GM18511 (cell line): Measurements from ENCODE around the gene AUH.

Experiments used
- ATAC-seq: cut with Tn5 transposase; IDR thresholded peaks from one replicate; pipeline ENCODE4 v1.9.1; 2021; ENCODE audit warnings: mild to moderate bottlenecking, moderate library complexity; ENCODE audit not compliant: unreplicated experiment

Gene AUH

DNA sequence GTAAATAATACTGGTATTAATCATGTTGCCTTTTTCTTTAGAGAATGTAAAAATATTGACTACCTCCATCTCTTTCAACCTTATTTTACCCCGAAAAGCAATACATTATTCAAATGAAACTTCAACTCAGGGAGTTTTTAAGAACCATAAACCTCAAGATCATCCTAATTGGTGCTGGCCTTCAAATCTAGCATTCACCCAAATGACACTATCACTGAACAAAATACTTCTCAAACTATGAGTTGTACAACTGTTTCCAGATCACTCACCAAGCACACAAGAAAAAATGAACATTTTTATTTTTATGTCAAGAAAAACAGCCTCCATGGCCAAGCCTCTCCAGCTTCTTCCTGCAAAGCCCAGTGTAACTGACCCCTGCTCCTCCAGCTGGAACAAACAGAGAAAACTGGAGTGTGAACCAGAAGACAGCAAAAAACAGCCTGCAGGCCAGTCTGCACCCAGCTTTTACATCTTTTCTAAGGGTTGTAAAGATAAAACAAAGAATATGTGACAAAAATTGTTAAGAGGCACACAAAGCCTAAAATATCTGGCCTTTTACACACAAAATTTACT, 21.2 kb downstream of the AUH start:
- no peak for ATAC-seq

DNA sequence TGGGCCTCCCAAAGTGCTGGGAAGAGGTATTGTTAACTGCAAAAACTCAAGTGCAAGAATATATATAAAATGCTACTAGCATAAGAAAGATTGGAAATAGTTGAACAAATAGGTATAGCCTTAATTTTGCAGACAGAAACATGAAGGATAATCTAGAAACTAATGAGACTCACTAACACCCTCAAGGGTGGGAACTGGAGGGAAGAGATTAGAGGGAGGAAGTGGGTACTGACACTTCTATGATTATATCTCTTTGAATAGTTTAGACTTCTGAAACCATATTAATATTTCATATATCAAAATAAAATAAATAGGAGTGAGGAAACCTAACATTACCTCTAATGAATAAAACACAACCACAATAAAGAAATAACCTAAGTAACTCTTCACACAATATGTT, 23.0 kb downstream of the AUH start:
- no peak for ATAC-seq

DNA sequence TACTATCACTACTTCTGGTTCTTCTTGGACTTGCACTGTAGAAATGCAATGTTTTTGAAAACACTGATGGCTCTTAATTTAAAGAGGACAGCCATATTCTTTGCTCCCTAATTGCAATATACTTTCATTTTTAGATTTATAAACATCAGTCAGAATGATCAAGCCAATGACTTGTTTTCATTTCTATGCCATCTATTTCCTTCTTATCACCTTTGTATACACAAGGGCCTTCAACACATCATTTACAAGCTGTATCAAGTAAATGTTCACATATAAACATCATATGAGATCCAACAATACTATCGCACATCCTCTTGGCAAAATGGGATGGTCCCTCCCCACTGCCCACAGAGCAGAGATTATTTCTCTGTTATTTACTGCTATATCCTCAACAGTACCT, 24.9 kb downstream of the AUH start:
- no peak for ATAC-seq

DNA sequence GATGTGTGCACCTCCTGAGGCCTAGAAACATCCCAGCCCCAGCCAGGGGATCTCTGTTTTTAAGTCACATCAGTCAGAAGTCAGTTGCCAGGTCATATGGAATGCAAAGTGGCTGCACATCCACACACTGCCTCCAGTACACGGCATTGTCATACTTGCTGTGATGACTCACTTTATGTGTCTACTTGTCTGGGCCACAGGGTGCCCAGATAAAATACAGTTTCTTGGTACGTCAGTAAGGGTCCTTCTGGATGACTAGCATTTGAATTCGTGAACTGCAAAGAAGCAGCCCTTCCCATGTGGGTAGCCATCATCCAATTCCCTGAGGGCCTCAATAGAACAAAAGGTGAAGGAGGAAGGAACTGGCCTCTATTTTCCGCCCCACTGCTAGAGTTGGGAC, 27.7 kb downstream of the AUH start:
- ATAC-seq = no peak

DNA sequence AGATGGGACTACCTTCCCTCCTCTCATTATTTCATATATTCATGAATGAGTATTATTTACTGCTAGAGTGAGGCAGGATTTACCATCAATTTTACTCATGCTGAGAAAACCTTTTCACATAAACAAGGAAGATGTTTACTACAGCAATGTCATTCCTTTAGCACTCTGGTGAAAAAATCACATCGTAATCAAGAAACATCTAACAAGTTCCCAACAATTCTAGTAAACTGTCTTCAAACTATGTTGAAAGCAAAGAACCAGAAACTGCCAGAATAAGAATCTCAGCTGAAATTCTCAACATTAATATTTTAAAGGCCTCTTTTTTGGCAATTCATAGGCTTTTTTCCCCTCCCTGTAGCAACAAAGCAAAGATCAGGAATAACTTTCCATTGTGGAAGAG, 28.2 kb downstream of the AUH start:
- ATAC-seq = no peak

DNA sequence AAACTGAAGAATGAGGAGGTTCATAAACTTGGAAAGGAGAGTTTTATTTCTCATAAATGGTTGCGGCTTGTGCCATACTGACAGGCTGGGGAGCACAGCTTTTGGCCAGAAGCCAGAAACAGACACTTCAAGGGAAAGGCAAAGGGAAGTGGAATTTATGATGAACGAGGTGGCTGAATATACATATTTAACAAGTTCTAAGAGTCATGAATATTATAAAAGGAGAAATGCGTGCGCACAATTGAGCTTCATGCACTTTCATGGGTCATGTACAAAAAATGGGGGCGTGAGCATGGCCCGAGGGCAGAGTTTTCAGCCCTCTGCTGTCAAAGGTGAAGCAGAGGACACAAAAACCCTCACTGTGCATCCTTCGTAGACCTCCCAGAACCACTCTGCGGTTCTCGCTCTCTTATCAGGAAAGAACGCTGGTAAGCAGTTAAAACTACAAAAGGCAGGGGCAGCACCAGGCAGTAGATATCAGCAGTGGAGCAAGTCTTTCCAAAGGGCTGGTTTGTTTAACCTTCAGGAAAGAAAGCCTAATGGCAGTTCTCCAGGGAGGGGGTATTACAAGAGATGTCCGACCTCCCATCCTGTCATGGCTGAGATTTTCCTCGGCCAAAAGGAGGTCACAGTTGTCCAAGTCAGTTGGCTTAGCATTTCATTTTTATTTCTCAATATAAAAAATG, 29.0 kb downstream of the AUH start:
- ATAC-seq = no peak

DNA sequence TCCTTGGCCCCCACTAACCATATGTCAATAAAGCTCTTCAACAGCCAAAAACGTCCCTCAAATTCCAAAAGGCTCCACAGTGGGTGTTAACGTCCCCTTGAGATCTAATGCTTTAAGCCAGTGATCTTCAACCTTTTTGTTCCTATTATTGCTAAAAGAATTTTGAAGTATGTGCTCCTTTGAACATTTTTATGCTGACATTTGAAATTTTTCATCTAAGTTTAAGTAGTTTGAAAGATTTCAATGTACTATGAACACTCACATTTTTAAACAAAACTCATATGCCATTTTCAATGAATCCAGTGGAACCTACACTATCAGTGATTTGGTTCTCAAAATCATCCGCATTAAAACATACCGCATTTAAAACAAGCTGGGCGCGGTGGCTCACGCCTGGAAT, 29.9 kb downstream of the AUH start:
- no peak for ATAC-seq

DNA sequence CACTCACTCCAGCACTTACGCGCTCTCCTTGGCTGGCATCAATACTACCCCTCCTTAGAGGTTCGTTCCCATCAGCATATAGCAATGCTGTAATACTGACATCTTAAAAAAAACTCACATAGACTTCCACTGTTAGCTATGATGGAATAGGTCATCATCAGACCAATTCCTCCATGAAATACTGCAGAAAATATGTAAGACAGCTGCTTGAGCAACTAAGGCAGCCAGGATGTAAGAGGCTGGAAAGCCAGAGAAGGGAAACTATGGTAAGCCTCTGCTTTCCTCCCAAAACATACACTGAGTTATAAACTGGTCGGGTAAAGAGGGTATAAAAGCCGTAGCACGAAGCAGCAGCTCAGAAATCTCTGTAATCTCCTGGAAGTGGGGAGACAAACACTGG, 33.5 kb downstream of the AUH start:
- ATAC-seq = no peak

DNA sequence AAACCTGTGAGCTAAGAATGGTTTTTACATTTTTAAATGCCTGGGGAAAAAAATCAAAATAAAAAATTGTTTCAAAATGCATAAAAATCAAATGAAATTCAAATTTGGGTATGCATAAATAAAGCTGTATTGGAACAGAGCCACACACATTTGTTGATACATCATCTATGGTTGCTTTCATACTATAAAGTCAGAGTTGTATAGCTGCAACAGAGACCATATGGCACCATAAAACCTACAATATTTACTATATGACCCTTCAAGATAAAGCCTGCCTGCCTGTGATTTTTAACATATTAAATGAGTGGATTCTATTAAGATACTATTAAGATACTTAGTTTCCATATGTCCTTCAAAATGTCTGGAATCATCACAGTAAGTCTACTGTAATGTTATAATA, 40.0 kb downstream of the AUH start:
- ATAC-seq = no peak

DNA sequence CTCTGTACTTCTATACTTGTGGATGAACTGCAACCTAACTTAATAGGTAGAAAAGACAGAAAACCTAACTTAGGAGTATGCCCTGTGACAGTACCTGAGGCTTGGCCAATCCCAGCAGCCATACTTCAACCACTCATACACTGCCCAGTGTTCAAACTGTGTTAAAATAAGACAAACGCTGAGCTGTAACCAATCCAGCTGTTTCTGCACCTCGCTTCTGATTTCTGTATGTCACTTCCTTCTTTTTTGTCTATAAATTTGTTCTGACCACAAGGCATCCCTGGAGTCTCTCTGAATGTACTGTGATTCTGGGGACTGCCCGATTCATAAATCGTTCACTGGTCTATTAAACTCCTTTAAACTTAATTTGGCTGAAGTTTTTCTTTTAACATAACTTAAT, 41.4 kb downstream of the AUH start:
- ATAC-seq = no peak

DNA sequence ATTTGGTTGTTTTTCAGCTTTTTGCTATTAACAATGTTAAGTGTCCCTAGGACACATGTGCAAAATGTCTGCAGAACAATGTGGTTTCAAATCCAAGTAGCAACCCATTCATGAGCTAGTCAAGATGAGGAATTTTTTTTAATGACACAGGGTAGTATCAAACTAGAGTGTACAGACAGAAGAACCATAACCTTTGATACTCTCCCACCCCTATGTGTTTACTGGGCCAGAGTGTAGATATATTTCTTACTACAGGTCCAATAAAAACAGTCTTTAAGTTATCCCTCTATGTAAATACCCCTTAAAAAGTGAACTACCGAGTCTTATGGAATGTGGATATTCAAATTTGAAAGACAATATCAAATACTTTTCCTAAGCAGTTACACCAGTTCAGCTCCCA, 45.6 kb downstream of the AUH start:
- no peak for ATAC-seq

DNA sequence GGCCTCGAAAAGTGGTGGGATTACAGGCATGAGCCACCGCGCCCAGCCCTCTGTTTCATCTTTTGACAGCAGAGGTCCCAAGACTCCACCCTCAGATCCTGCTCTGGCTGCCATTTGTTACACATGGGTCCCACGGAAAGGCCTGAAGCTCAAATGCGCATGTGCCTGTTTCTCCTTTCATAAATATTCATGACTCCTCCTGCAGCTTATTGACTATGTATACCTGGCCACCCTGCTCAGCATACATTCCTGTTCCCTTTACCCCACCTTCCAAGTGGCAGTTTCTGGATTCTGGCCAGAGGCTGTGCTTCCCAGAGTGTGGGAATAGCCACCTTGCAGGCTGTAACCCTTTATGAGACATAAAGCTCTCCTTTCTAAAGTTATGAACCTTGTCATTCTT, 46.5 kb downstream of the AUH start:
- ATAC-seq = no peak

DNA sequence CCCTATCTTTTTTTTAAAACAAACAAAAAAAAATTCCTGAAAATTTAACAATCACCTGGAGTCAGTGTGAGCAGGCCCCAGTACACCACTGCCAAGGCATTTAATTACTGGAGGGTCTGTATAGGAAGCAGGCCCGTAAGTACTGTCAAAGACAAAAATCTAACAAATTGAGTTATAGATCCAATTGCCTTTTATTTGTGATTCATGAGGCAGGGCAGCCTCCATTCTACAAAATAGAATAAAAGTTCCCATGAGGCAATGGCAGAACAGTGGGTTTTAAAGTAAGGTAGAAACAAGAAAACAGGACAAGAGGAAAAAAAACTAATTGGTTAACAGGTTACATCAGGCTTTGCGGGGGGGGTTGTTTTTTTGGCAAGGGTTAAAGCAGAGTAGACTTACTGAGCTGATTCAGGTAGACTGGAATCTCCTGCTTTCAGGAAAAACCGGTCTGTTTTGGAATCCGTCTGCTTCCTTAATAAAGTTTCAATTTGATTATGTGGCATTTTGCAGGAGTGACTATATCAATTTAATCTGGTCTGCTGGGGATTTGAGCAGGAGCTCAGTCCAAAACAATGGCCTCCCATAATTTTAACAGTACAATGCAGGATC, 48.9 kb downstream of the AUH start:
- no peak for ATAC-seq

DNA sequence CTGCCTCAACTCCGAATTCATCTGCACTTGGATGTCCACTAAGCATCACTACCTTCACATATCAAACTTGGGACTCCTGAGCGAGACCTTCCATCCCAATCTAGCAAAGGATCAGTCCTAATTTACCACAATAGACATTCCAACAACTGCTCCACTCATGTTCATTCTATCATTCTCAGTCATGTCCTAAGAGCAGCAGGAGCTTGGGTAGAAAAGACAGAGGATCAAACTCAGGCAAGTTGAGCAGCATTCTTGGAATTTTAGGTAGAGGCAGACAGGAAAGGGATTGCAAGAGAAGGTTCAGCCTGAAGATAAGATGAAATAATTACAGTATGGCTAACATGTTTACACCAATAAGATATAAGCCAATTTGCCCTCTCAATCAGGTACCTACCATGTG, 51.7 kb downstream of the AUH start:
- ATAC-seq = no peak

DNA sequence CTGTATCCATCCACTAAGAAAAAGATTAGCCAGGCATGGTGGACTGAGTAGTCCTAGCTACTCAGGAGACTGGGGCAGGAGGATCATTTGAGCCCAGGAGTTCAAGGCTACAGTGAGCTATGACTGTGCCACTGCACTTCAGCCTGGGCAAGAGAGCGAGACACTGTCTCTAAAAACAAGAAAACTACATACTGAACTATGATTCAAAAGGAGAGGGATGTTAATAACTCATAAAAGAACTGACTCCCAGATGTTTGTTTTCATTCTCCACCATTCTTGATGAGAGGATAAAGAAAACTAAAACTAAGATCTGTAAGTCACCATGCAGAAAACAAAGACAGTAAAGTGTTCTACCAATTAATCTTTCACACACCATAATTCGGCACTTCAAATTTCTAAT, 53.5 kb downstream of the AUH start:
- no peak for ATAC-seq

DNA sequence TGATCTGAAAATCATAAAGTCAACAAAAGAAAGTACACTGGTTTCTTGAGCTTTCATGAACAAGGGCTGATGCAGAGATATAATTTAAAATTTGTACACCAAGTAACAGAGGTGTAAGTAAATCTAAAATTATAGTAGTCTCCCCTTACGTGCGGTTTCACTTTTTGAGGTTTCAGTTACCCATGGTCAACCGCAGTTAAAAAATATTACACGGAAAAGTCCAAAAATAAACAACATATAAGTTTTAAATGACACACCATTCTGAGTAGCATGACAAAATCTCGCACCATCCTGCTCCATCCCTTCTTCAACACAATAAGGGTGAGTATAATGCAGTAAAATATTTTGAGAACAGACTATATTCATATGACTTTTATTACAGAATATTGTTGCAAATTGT, 54.4 kb downstream of the AUH start:
- ATAC-seq = no peak

DNA sequence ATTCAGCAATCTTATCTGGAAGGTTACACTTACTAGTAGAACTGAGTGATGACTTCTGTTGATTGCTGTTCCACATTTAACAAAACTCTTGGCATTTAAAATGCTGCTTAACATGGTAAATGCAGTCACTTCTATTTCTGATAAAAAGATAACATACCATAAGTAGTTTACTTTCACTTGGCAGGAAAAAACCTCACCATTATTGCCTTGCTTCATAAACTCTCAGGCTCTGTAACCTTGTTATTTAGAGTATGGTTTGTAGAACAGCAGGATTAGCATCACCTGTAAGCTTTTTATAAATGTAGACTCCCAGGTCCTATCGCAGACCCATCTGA, 55.5 kb downstream of the AUH start:
- ATAC-seq = no peak

DNA sequence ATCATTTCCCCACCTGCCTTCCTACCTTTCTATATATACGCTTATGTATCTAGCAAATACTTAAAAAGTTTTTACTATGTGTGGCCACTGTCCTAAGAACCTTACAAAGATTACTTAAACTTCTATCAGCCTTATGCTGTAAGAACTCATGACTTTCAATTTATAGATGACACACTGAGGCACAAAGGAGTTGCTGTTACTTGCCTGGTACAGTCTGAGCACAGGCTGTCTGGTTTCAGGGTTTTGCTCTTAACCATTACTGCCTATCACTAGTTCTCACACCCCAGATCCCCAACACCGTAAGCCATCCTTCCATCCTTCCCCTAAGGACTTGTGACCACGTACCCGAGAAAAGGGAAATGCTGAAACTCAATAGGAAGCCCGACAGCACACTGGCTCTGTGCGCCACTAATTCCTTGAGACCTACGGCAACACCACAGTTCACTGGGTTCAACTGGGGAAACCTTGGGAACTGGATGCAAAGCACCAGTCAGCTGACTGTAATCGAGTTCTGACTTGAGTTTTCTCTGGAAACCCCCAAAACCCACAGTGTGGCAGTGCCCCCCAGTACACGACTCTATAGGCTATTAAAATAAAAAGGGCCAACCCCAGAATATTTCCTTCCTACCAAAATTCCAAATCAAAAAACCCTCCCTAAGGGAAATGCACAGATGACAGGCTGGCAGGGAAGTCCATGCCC, 56.0 kb downstream of the AUH start:
- no peak for ATAC-seq

DNA sequence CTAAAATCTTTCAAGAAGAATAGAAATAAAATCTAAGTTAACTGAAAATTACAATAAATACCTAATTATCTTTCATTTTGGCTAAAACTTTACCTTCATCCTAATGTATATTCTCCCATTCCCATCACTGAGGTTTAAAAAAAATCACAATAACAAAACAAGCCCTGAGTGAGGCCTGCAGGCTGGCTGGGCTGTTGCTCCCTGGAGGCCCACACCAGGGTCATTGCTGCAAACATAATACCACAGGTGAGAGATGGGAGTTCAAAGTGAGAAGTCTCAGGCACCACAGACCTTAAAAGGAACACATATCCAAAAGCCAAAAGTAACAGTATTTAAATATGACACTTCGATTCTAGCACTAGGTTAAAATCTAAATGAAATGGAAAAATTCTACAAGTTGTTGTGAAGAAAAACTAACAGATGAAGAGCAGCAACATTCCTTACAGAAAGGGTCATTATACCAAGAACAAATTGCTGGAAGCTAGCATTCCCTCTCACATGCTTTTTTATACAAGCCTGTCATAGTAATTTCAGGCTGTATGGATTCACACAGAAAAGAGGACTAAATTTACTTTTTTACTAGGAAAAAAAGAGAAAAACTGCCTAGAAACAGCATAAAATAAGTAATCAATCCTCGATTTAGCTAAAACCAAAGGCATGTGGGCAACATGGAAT, 57.8 kb downstream of the AUH start:
- no peak for ATAC-seq

DNA sequence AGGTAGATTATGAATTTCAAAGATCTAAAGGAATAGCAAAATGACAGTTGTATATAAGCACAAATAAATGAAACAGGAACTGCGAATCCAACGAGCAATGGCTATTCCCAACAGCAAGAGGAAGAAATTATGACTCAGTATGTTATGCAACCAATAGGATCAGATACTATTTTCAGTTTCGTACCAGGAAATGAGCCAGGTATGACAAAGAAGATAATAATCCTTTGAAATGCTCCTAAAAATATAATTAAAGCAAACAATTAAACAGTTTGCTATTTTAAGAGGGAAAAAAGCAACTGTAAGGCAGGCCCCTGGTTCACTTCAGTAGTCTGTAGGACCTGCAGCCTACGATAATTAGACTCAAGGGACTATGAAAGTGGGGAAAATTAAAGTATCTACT, 58.9 kb downstream of the AUH start:
- ATAC-seq = no peak

DNA sequence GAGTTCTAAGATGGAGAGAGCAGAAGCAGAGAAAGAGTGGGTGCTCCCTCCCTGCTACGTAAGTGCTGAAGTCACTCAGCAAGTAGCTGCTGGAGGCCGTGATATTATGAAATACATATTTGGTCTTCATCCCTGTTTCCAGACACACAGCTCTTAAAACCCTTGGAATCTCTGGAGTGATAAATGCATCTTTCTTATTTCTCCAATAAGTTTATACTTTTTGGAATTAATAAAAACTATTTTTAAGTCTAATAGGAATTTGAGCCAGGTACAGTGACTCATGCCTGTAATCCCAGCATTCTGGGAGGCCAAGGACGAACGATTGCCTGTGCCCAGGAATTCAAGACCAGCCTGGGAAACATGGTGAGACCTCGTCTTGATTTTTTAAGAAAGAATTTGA, 60.6 kb downstream of the AUH start:
- no peak for ATAC-seq

DNA sequence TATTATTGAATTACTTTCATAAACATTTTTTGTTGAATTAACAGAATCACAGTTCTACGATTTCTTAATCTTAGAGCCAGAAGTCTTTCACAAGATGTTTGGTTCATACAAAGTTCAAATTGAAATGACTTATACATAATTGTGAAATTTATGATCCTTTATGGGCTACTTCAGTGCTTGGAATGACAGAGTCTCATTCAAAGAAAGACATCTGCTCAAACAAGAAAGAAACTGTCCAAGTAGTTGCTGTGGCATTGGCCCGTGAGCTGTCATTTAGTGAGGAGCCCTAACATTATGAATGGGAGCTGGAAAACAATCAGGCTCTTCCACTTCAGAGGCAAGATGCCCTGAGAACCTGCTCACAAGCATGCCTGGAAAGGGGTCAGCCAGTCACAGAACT, 63.4 kb downstream of the AUH start:
- no peak for ATAC-seq
